NCI-H1105 treated with DMSO at 0.1 percent for 48 hours (cell line): Measurements from ENCODE around the gene PTPRM.
"Not testable (repeated sequence)": the region's sequence is repeated elsewhere in the genome, so short reads cannot be mapped to it uniquely, and the experiment has no call there.

Experiments
- DNase-seq: peaks from one replicate; lab custom pipeline; 2025; lab: John Stamatoyannopoulos, UW

The PTPRM gene

DNA sequence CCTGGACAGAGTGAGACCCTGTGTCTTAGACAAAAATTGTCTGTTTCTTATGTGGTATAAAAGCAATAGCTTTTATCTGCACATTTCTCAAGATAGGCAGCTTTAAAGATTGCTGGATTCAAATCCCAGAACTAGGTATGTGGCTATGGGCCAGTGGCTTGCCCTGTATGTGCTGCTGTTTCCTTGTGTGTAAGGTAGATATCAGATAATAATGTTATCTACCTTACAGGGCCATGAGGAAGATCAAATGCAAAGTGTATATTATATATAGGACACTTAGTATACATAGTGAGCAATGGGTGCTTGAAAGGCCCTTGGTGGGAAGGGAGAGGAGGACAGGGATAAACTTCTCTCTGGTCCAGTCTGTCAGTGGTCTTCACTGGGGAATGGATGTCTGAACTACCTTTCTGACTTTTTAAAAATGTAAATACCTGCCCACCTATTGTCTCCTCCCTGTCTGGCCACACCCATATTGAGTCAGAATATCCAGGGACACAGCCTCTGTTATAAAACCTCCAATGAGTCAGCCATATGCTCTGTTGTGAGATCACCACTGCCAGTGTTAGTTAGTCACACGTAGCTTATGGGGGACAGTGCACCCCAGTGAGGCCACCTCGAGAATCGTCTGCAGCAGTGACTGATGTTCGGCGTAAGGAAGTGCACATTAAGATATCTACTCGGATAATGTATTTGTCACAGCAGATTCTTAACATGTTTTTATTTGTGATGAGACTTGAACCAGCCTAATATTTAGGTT, 383.4 kb downstream of the PTPRM start:
- DNase-seq = no peak

DNA sequence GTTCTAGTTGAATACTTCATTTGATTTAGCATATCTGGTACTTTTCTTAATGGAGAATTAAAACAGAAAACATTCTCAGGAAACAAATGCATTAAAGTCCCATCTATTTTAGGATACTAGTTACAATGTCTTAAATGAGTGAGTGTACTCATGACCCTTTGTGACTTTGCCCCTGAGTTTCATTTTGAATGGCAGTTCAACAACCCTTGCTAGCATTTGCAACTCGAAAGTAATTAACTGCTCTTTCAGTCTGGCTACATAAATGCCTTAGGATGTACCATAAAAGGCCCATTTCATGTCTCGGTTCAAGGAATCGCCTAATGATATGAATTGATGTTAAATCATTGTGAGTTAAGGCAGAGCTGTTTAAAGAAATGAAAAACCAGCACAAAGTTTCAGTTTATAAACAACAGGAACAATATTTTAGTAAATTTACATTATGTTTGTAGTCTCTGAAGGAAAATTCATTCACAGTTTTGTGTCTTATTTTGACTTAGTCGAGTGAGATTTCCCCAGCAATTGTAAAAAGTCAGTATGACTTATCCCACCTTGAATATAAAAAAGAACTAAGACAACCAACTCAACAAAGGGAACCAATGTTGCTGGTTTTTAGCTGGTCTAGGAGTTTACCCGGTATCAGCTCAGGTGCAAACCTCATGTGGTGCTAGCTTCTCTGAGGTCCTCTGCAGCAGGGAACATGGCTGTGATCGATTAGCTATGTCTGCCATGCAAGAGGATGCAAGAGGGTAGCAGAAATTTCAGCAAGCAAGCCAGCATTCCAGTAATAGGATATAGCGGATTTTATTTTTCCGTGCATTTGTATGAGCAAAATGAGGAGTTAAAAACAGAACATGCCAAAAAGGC, 386.2 kb downstream of the PTPRM start:
- DNase-seq = no peak

- no peak for DNase-seq
These were observed 387.1 kb downstream of the PTPRM start for GRCh38 chr18:7954238-7954637.

GRCh38 chr18:7955175-7955574, 388.1 kb downstream of the PTPRM start:
- no peak for DNase-seq

DNA sequence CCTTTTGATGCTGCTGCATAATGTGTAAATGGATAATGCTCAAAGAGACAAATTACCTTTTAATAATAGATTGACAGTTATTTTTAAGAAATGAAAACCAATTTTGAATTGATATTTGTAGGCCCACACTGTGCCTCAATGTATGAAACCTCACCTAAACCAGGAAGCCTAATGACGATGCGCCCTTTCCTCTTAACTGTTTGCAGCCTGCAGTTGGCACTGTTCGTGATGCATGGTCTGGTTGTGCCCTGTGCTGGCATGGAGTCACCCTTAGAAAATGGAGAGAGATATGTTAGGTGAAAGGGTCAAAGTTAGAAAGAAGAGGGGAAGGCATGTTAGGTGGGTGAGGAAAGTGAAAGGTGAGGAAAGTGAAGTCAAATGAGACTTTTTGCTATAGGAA, 390.2 kb downstream of the PTPRM start:
- DNase-seq = no peak

- no peak for DNase-seq
These were observed 391.2 kb downstream of the PTPRM start for GRCh38 chr18:7958081-7958896.

DNA sequence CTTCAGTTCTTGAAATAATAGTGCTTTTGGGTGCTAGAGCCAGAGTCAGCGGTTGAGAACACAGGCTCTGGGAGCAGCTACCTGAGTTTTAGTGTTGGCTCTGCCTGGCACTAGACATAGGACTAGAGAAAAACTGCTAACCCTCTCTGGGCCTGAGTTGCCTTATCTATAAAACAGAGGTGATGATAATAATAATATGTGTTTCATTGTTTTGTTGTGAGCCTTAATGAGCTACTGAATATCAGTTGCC, 391.7 kb downstream of the PTPRM start:
- DNase-seq = no peak

- DNase-seq = not testable (repeated sequence)
These were observed 399.6 kb downstream of the PTPRM start for GRCh38 chr18:7966682-7967081.

DNA sequence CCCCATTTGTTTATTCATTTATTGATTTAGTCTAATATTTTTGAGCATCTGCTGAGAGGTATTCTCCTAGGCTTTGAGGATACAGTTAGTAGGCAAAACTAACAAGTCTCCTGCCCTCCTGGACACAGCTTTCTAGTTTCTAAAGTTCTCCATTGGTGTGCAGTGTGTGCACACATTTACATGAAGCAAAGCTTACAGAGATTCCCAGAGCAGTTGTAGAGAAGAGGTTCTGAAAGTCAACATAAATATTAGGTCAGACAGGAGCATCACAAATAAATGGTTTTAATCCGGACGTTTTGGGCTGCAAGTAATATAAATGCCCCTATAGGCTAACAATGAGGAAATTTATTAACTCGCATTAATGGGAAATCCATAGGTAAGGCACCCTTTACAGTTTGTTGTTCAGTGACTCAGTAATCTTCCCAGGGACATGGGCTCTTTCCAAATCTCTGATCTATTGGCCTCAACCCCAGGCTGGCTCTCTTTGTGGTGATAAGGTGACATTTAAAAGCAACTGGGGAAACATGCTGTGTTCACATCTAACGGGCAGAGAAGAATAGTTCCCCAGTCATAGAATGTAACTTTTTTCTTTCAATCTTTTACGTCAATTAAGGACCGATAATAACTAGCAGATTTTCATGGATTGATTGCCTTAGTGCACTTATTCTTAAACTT, 407.2 kb downstream of the PTPRM start:
- DNase-seq = no peak

DNA sequence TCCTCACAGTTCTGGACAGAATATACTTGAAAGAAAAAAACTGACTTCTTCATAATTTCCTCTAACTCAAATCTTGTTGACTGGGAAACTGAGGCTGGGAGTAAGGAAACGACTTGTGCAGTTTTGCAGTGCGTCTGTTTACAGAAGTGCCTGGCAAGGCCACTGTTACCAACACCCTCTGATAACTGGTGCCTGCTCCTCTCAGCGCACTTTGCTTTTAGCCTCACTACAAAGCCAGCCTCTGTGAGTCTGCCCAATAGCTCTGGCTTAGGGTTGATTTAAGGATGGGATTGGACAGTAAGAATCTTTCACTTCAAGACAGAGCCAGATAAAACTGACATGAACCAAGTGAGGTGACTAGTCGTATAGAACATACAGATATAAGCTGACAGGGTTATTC, 410.8 kb downstream of the PTPRM start:
- no peak for DNase-seq

GRCh38 chr18:7978834-7979233, 411.7 kb downstream of the PTPRM start:
- no peak for DNase-seq

- no peak for DNase-seq
These were observed 412.6 kb downstream of the PTPRM start for GRCh38 chr18:7979714-7980113.

DNA sequence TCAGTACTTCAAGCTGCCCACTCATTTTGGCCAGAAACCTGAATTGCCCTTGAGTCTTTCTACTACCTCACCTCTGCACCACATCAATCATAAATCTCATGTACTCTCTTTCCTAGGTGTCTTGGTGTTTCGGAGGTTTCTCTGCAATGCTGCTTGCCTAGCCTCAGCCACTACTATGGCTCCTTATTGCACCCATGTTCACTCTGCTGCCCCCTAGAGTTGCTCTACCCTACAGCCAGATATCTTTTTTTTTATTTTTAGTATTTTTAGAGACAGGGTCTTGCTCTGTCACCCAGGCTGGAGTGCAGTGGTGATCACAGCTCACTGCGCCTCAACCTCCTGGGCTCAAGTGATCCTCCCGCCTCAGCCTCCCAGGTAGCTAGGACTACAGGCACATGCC, 413.0 kb downstream of the PTPRM start:
- DNase-seq = no peak

- no peak for DNase-seq
These were observed 413.5 kb downstream of the PTPRM start for GRCh38 chr18:7980656-7981055.

- no peak for DNase-seq
These were observed 415.1 kb downstream of the PTPRM start for GRCh38 chr18:7982216-7982615.

DNA sequence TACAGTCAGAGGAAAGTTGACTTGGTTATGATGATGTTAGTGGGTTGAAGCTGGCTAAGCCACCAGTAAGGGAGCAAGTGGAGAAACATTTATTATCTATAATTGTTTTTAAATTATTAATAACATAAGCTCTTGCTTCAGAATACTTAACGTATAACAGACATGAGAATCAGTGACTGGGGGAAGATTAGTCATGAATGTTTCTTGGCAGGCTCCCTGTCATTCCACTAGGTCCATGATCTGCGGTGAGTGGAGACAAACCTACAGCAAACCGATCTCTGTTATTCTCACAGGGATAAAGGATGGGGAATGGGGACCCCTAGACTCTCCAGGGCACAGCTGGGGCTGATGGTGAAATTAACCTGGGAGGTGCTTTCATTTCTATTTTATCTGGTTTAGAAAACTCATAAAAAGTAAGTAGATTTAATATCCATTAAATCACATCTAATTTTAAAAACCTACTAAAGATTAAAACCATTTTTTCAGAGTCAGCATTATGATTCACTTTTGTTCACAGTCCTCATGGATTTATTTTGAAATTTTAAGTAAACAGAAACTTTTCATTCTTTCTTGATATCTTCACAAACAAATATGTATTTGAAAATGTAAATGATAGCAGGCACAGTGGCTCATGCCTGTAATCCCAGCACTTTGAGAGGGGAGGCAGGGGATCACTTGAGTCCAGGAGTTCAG, 420.3 kb downstream of the PTPRM start:
- no peak for DNase-seq

DNA sequence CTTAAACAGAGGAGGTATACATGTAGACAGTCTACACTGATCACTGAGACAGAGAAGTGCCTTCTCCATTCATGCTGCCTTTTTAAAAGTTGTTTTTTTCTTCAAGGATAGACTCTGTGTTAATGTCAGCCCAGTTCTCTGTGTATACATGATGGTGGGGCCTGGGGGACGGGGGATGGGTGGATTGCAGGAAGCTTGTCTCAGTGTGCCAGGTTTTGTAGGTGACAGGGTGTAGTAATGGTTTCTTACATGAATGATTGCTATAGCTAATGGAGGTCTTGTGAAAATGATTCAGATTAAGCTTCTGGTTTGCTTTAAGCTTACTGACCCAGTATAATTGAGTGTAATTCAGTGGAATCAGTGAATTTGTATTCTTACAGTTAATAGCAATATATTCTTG, 423.6 kb downstream of the PTPRM start:
- no peak for DNase-seq

DNA sequence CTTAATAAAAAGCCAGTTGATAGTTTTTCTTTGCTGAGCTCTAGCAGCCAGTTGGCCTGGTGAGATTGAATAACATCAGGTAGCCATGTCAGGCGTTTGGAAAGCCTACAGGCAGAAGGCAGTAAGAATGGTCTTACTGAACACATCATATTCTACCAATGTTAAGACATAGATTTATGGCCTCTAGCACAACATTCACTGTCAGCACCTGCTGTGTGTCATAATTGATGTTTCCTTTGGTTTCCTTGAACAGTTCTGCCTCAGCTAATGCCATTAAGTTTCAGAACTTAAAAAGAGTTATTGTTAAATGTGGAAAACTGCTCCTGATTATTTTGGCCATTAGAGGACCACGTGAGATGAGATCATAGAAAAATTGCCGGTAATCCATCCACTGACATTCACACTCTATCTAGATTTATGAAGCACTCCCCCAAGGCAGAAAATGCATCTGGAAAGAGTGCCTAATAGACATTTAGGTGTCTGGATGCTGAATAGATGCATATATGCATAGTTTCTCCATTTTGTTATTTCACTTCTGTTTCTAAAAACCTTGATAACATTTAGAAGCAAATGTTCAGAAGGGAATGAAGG, 434.7 kb downstream of the PTPRM start:
- no peak for DNase-seq

DNA sequence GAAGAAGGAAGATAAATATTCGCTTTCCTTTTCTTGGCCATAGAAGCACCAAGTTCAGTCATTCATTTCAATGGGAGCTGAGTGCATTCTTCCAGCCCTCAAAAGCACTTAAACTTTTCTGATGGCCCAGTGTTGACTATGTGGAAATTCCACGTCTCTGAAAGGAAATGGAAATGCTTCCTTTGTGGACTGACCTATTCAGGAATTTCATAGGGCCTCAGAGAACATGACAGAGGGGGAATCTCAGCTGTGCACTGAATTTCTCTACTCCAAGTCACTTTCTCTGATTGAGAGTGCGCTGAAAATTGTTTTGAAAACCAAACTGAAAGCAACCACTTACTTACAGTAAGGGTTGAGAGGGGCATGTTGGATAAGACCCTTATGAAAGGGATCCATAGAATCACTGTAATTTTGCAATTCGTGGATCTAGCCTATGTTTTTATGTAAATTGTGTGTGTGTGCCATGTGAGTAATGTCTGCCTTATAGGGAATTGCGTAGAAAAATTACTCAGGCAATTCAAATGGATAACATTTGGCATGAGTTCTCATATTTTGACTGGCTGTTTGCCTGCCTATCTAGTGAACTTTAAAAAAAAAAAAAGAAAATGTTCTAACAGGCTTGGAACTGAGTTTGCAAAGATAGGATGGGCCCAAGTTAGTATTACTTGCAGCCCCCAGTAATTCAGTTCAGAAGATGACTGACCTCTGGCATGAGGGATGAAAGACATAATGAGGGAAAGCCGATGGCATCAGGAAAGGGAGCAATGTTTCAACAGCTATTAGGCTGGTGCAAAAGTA, 437.0 kb downstream of the PTPRM start:
- no peak for DNase-seq

DNA sequence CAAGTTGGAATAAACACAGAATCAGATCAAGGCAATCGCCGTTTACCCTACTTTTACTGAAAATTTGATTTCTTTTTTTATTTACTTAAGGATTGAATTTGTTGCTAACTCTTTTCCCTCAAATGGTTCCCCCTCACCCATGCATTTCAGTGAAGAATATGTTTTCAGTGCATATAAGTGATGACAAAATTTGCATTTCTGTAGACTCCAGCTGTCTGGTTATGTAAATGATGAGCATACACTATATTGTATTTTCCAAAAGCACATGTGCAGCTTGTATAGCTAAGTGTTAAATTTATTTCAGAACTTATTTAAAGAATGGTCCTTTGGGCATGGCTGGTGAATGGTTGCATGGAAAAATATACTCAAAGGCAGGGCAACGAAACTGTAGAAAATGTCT, 437.7 kb downstream of the PTPRM start:
- no peak for DNase-seq
